Stimulated activated CD4-positive, alpha-beta T cell treated with anti-CD3 and anti-CD28 coated beads, Interleukin-12 subunit alpha, Interleukin-12 subunit beta, amount 100 ng/mL, for 48 hours (primary cell): ENCODE results near the gene OR5C1.
A peak's percentile ranks its signal among the peaks of the same experiment; 100 is the strongest.
"Not testable (repeated sequence)": the region's sequence is repeated elsewhere in the genome, so short reads cannot be mapped to it uniquely, and the experiment has no call there.

Experiments
- DNase-seq, 3 donors: peaks; one replicate each; pipeline ENCODE4 v3.0.0-alpha.2; 2020; ENCODE audit warnings: low read depth in 2 of 3, low spot score in 1 of 3

The OR5C1 gene

DNA sequence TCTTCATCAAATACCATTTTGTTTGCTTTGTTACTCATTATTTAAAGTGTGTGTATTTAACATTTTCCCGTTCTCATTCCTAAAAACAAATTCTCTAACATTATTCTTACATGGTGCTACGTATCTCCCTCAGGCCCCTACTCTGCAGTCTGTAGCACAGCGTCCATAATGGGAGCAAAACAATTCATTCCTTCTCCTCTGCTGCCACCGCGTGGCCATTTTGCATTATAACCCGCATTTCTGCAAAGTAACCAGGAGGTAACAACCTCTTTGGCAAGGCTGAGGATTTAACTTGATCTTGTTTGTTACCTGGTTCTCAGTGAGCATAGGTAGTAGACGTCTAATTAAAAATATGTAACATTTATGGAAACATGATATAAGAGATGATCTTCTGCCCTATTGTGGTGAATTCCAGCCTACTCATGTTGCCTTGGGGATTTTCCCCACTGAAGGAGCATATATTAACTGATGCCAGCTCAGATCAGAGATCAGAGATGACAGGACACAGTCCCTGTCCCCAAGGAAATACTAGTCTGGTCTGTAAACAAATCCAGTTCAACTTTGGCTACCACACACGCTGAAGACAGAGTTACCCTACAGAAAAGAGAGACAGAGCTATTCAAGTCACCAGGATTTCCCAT, 21.7 kb downstream of the OR5C1 start:
- DNase-seq: peak; percentile 55 to 74 (median 56)

- no peak for DNase-seq
These were observed 24.0 kb downstream of the OR5C1 start for GRCh38 chr9:122812736-122813135.

DNA sequence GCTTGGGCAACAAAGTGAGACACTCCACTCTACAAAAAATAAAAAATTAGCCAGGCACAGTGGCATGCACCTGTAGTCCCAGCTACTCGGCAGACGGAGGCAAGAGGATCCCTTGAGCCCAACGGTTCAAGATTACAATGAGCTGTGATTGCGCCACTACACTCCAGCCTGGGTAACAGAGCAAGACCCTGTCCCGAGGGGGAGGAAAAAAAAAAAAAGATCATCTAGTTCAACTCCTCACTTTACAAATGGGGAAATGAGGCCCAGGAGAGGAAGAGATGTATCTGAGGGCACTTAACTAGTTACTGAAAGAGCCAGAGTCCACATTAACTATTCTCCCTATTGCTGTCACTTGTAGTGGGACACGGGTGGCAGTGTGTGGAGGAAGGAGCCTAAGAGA, 25.8 kb downstream of the OR5C1 start:
- no peak for DNase-seq

GRCh38 chr9:122815544-122815943, 26.8 kb downstream of the OR5C1 start:
- no peak for DNase-seq

DNA sequence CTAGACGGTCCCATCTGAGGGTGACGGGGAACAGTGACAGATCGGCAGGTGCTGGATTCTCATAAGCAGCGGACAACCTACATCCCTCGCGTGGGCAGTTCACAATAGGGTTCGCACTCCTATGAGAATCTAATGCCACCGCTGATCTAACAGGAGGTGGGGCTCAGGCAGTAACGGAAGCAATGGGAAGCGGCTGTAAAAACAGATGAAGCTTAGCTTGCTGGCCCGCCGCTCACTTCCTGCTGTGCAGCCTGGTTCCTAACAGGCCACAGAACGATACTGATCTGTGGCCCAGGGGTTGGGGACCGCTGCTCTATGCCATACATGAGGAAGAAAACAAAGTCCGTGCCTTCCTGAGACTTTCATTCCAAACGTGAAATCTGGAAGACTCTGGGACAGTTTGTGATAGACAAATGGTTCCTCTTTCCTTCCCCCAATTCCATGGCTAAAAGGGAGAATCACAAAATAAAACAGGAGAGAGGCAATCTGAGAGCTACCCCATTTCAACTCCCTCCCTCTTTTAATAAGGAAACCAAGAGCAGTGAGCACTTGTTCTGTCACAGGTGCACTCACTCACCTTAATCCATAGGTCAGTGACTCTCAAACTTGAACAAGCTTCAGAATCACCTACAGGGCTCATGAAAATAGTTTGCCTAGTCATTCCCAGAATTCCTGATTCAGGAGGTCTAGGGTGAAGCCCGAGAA, 27.6 kb downstream of the OR5C1 start:
- DNase-seq: peak in 2 of 3 donors; percentile 24 to 34

- no peak for DNase-seq
These were observed 30.6 kb downstream of the OR5C1 start for GRCh38 chr9:122819326-122819725.

DNA sequence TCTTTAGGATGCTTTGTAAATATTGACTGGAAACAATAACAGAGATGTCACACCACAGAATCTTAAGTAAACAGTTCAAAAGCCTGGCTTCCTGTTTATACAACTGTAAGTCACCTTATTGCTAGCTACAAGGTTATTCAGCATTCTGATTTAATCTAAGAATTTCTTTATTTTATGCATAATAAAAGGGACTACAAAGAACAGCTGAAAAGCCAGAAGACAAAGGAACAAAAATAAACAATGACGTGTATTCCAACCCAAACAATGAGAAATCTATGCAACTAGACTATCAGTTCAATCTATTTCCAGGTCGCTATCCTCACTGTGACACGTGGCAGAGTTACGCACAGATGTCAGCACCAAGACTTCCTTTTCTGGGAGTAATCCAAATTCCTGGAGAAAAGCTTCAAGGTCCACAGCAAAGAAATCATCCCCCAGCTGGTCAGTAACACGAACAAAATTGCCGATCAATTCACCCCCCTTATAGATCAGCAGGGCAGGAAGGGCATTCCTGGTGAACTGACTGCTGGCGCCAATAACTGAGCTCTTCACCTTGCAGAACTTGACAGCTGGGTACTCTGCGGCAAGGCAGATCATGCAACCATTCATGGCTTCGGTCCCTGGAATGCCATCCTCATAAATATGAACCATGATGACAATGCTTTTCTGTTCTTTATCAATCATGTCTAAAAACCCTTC, 31.2 kb downstream of the OR5C1 start:
- no peak for DNase-seq

GRCh38 chr9:122820490-122820845, 31.7 kb downstream of the OR5C1 start:
- DNase-seq: no peak

DNA sequence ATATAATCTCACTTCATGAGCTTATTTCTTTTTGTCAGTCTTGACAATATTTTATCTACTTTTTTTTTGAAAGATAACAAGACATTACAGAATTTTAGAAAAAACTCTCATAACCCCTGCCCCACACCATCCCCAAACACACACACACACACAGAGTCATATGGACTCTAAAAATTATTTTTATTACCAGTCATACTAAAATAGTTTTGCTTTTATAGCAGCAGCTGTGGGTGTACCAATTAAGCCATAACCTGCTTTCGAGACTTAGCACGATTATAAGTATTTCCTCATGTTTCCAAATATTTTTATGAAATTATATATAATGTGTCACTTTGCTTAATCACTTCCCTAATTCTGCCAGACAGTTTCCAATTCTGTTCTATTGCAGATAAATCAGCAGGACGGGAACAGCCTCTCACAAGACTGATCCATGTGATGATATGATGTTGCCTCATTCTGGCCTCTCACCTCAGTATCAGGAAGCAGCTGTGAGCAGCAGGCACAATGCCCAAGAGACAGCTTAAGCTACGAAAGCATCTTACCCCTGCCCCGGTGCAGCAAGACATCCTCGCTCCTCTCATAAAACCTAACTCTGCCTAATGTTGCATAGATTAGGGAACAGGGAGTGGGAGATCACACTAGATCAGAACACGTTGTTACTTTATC, 32.7 kb downstream of the OR5C1 start:
- DNase-seq: no peak

- DNase-seq: no peak
These were observed 33.3 kb downstream of the OR5C1 start for GRCh38 chr9:122822056-122822455.

- no peak for DNase-seq
These were observed 34.2 kb downstream of the OR5C1 start for GRCh38 chr9:122822938-122823337.

DNA sequence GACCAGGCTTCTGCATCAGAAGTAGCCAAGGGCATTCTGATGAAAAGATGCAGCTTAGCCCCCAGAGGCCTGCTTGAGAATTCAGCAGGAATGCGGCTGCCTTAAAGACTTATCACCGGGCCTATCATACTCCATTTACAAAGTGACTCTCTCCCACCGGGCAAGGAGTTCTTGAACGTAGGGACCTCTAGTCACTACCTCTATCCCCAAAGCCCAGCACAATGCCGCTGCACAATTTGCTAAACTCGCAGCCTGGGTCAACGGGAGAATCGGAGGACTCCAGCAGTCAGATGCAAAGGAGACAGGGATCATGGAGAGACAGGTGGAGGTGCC, 39.0 kb downstream of the OR5C1 start:
- no peak for DNase-seq

GRCh38 chr9:122828965-122829284, 40.2 kb downstream of the OR5C1 start:
- not testable (repeated sequence) for DNase-seq

DNA sequence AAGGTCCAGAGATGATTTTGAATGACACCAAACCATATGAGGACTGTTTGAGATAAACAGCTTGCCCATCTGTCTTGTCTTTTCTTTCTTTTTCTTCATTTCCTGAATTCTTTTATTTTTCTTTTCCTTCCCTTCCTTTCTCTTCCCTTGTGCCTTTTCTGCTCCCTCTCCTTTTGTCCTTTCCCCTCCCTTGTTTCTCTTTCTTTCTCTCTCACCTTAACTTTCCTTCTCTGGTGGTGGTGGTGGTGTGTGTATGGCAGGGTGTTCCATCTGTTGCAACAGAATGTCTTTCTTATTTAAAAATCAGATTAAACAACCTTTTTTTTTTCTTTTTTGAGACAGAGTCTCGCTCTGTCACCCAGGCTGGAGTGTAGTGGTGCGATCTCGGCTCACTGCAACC, 43.5 kb downstream of the OR5C1 start:
- DNase-seq: no peak

GRCh38 chr9:122835313-122835731, 46.6 kb downstream of the OR5C1 start:
- no peak for DNase-seq

DNA sequence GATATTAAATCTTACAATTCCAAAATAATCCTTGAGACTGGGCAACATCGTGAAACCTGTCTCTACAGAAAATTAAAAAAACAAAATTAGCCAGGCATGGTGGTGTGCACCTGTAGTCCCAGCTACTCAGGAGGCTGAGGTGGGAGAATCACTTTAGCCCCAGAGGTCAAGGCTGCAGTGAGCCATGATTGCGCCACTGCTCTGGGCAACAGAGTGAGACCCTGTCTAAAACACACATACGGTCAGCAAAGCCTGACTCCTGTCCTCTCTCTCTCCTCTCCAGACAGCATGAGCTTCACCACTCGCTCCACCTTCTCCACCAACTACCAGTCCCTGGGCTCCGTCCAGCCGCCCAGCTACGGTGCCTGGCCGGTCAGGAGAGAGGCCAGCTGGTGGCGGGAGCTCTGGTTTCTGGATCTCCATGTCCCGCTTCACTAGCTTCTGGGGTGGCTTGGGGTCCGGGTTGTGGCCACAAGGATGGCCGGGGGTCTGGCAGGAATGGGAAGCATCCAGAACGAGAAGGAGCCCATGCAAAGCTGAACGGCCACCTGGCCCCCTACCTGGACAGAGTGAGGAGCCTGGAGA, 48.6 kb downstream of the OR5C1 start:
- DNase-seq: no peak

DNA sequence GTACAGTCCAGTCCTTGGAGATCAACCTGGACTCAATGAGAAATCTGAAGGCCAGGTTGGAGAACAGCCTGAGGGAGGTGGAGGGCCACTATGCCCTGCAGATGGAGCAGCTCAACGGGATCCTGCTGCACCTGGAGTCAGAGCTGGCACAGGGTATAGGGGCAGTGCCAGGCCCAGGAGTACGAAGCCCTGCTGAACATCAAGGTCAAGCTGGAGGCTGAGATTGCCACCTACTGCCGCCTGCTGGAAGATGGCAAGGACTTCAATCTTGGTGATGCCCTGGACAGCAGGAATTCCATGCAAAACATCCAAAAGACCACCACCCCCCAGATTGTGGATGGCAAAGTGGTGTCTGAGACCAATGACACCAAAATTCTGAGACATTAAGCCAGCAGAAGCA, 49.7 kb downstream of the OR5C1 start:
- DNase-seq: not testable (repeated sequence)
